Activated CD4-positive, alpha-beta T cell treated with anti-CD3 and anti-CD28 coated beads for 24 hours (primary cell): Measurements from ENCODE around the gene ABI1.
"Not testable (repeated sequence)": the region's sequence is repeated elsewhere in the genome, so short reads cannot be mapped to it uniquely, and the experiment has no call there.

Experiments used
- DNase-seq, 2 donors: peaks; one replicate each; pipeline ENCODE4 v3.0.0-alpha.2; 2020; ENCODE audit warnings: low read depth in 2 of 2

ABI1 gene

DNA sequence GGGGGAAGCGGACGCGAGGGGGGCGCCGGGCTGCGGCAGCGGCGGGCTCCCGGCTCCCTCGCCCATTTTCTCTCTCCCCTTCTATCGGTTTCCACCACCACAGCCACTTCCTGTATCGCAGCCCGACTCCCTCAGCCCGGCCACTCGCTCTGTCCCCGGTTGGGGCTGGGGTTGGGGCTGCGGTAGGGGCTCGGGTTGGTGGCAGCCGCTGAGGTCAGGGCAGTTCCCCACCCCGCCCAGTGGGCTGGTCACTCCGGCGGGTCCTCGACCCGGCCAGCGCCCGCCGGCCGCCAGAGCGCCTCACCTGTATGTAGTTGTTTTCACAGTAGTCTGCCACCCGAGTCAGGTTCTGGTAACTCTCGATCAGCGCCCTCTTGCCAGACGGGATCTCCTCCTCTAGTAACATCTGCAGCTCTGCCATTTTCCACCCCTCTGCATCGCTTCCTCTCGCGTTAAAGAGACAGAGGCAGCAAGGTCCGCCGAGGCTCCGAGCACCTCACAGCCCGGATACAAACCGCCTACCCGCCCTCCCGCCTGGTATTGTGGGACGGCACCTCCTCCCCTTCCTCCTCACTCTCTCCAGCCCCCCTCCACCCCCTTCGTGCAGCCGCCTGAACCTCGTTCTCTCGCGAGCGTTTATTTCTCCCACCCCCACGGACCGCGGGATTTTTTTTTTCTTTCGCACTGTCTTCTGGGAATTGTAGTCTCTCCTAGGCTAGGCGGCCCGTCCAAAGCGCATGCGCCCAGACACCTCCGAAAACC is at the start of gene ABI1:
ABI1 (minus strand) TSS at position 516 of the 762 bp plus-strand sequence; CDS start at position 421, 95 bp downstream.
- DNase-seq = peak; percentile 92 to 97

DNA sequence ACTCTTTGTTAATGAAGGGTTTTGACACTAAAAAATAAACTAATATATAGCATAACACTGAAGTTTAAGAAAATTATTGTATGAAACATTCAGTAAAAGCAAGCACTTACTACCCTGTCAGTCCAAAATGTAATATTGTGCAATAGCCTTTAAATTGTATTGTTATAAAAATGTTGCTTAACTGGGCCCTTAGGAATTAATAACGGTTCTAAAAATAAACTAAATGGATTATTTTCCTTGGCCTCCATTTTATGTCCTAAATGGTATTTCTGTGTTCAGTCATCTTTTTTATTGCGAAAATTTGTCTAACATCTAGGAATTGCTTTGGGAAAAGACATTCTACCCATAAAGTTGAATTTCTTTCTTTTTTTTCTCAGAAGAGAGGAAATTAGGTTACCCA is 49.0 kb upstream of the ABI1 start:
- no peak for DNase-seq

DNA sequence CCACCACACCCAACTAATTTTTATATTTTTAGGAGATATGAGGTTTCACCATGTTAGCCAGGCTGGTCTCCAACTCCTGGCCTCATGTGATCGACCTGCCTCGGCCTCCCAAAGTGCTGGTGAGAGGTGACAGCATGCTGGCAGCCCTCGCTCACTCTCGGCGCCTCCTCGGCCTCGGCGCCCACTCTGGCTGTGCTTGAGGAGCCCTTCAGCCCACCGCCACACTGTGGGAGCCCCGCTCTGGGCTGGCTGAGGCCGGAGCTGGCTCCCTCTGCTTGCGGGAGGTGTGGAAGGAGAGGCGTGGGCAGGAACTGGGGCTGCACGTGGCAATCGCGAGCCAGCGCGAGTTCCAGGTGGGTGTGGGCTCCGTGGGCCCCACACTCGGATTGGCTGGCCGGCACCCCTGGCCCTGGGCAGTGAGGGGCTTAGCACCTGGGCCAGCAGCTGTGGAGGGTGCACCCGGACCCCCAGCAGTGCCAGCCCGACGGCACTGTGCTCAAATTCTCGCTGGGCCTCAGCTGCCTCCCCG is 44.6 kb upstream of the ABI1 start:
- not testable (repeated sequence) for DNase-seq

DNA sequence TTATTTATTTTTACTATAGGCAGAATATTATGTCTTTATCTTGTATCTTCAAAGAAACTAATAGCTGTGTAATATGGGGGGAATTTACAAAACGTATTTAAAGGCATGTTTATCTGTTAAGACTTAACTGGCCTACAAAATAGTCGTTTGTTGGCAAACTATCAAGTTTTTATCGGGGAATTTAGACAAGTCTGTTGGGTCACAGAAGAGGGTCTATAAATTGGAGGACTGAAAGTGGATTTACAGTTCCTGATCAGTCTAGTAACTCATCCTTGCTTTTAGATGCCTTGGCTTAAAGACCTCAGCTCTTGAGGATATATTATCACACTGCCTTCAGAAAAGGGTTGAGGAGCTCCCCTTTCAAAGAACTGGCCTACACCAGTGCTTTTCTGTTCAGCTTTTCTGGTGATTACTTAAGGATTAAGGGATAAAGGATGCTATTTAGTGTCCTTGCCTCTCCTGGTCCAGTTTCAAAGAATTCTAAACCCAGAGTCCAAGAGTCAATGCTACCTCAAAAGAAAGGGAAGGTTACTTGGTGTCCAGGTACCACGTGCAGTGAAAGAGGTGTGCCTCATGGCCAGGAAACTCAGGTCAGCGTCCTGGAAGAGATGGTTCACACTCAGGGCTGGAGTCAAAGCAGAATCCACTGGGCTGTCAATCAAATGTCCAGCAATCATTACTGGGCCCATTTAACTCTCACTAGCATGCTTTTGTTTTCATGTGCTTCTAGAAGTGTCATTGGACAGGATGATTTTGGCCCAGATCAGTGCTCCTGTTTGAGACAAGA is 42.9 kb upstream of the ABI1 start:
- no peak for DNase-seq

DNA sequence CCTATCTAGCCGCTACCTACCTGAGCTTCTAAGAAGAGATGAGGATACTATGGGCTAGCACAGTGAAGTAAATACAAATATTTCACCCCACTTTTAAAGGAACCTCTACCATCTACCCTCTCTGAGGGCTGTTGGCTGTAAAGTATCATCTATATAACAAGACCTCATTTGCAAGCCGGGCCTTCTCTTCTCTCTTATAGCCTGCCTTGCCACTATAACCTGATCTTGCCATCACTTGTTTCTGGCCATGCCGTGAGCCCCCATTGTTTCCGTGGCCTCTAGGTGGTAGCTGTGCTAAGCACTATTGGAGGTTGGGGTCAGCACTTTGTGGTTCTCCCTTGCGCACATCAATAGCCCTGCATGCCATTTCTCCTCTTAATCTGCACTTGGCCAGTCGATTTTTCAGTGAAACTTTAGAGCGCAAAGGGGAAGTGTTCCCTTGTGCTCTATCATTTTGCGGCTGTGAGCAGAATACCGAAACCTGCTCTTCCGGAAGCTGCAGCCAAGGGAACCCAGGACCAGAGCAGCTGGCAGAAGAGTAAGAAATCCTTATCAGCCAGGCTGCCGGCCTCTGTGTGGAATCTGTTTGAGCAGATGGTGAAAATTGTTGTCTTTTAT is 31.7 kb upstream of the ABI1 start:
- not testable (repeated sequence) for DNase-seq

DNA sequence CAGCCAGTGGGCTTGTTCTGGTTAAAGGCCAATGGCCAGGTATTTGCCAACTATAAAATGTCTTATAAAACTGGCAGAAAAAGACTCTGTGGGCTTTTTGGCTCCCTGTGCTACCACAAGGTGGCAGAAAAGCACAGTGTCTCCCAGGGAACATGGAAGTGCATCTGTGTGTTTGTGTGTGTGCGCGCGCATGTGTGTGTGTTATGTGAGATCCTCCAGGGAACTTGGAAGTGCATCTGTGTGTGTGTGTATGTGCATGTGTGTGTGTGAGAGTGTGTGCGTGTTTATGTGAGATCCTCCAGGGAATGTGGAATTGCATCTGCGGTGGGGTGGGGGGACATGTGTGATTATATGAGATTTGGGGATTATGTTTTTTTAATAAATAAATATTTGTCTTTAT is 30.2 kb upstream of the ABI1 start:
- peak; percentile 2 to 34 for DNase-seq

DNA sequence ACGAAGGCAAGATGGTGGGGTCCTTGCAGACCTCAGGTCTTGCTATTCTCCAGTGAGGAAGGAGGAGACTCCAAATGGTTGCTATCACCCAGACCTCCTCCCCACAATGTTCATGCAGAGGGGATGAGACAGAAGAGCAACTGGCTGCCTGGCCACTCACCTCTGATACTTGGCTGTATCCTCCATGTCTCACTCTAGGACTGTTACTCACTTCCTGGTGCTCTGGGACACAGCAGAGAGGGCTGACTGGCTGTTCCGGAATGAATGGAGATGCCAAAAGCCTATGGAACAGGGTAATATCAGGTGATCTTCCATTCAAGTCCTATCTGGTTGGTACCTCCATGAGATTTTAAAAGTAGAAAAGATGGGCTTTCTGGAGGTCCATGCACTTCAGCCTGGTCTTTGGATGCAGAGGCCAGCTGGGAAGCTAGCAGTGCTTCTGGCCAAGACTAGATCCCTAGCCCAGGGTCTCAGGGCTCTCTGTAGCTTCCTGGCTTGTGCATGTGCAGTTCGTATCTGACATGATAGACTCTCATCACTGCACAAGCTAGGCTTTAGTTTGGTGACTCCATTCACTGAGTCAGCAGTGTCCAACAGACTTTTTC is 27.0 kb upstream of the ABI1 start:
- no peak for DNase-seq

DNA sequence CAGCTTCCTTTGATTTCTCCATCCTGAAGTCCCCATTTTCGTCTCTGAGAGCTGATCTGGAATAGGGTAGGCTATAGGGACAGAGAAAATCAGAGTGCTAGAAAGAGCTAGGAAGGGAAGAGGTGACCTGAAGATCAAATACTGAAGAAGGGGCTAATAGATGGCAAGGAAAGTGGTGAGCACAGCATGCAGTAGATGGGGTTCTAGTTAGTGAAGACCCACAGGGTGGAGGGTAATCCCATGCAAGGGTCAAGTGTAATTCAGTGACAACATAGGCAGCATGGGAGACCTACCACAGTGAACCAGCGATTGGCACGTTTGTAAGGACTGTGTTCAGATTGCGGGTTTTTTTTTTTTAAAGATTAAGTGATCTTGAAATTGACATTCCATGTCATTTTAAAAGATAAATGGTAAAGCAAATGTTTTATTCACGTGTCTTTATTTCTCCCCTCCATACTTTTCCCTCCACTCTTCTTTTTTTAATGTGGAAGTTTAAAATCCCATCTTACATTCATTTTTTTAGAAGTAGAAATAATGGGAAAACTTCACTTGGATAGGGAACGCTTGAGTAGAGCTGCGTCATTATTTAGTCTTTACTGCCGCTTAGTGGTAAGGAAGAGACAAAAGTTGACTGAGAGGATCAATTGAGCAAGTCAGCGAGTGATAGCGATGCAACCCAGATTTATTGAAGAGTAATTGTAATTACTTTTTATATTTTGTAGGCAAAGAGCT is 21.0 kb upstream of the ABI1 start:
- DNase-seq = no peak

DNA sequence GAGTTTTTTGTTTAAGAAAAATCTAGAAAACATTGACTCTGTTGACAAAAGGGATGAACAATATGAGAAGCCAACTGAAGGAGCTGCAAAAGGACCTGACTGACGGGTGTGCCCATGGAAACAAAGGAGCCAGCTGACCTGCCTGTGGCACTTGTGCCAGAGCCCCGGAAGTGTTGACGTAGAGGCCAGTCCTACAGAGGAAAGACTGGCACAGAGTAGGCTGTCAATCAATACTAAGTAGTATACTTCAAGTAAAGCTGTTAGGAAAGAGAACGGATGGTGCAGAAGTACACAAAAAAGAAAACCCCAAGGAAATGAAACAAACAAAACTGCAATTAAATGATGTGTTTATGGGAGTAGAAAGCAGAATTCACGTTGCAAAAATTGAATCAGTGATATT is 19.0 kb upstream of the ABI1 start:
- no peak for DNase-seq

DNA sequence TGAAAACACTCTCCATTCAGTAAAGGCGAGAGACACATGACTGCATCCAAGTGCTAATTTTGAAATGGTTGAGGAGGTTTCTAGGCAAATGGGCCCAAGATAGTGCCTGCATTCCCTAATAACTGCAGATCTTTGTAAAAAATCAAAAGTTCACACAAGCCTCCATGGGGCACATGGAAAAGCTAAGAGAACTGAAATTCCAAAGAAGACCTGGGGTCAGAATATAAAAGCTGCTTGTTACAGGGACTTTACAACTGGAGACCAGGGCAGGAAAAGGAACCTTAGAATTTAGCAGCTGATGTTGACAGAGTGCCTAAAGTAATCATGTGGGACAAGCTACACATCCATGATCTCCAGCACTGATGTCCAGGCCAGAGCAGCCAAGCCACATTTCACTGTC is 10.0 kb upstream of the ABI1 start:
- no peak for DNase-seq

DNA sequence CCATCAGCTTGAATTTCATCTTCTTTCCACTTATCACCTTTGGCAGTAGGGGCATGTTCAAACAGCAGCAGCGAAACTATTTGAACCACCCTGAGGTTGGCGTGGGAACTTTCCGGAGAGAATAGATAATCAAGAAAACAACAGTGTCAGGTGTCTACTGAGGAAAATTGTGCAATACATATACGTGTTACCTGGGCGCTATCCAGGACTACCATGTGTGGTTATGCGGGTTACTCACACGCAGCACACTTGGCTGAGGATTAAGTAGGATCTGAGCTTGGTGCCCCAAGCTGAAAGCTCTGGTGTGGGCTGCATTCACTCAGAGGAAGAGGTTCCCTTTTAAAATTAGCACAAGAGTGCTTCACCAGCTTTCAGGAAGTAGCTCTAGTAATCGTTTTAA is 8.8 kb upstream of the ABI1 start:
- DNase-seq = no peak

DNA sequence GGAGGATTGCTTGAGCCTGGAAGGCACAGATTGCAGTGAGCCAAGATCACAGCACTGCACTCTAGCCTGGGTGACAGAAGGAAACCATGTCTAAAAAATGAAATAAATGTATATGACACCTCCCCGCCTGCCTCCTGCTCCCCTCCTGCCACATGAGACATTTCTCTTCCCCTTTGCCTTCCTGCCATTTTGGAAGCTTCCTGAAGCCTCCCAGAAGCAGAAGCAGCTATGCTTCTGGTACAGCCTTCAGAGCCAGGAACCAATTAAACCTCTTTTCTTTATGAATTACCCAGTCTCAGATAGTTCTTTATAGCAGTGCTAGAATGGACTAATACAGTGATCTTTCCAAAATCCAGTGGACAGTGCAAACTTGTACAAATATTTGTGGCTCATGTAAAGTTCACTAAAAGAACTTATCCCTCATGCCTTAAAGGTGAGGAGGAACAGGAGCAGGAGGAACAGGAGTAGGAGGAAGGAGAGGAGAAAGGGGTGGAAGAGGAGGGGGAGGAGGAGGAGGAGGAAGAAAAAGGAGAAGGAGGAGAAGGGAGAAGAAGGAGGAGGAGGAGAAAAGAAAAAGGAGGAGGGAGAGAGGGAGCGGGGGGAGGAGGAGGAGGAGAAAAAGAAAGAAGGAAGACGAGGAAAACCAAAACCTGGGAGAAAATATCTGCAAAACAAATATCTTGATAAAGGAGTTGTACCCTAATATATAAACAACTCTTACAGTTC is 2.8 kb upstream of the ABI1 start:
- DNase-seq = no peak

DNA sequence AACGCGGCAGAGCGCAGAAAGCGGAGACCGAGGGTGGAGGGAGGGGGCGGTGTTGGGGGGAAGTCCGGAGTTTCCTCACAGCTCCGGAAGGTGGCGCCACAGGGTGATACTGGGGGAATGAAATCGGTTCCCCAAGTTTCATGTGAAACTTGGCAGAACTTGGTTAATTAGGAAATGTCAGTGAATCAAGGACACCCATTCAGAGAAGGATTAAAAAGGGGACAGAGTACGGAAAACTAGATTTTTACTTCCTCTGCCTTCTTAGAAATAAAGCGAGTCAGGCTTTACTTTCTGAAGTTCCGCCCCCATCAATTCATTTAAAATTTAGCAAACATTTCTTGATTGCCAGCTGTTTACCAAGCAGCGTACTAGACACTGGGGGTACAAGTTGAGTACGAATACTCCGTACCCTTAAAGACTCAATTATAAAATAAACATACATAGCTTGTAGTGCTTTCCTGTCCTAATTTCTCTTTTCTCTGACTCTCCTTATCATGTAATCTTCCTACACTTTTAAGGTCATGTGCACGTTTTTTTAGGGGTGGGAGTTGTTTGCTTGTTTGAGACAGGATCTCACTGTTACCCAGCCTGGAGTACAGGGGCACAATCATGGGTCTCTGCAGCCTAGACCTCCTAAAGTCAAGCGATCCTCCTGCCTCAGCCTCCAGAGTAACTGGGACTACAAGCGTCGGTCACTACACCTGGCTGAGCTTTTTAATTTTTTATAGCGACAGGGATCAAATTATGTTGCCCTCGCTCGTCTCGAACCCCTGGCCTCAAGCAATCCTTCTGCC is 644 bp upstream of the ABI1 start:
- DNase-seq = peak in 1 of 2 donors; percentile 96

DNA sequence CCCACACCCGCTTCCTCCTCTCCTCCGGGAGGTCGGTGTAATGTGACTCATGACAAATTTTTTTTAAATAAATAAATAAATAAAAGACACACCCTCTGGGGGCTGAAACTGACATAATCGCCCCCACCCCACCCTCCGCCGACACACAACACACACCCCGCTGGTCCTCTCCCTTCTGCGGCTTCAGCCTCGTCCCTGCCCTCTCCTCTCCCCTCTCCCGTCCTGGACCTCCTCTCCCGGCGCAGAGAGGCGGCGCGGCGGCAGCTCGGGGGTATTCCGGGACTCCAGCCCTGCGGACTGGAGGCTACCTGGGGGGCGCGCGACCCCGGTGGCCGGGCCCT is 686 bp downstream of the ABI1 start:
- peak in 1 of 2 donors; percentile 11 for DNase-seq

DNA sequence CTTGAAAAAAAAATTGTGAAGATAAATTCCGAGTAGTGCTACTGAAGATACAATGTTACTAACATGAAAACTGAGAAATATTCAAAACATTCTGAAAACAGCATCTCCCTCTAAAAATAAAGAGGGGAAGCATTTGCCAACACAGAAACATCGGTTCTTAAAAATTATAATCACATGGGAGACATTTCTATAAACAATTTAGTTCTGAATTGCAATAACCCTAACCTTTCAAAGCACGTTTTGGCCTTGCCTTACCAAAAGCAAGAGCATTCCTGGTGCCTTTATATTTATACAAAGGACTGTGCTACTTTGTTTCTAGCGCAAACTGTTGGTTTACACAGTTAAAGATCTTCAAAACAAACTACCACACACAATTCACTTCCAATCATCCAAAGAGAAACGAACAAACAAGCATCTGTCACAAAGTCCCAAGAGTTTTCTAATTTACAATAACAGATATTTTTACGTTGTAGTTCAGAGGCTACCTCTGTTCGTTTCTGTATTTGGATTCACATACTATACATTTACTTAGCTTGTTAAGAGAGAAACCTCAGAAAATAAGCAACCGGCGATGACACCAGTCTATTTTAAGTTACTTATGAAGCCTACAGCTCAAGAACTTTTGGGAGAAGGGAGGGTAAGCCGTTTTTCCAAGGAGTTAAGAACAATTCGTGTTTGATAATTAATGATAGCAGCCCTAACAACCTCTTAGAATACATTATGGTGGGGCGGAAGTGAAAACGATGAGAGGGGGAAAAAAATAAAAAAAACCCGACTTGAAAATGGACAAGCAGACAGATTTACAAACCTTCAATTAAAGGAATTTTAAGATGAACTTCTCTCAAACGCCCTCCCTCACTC is 1.3 kb downstream of the ABI1 start:
- DNase-seq = peak in 1 of 2 donors; percentile 18

DNA sequence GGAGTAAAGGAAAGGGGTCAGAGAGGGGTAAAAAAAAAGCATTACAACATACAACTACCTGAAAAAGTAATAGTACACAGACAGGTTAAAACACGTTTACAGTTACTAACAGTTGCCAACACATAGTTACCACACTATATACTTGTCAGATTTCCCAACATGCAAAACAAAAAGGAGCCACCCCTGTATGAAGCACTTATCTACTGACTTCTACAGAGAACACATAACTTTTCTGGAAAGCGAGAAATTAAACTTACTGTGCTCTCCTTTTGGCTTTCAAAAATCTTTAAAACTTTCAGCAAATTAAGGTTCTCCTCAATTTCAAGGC is 2.1 kb downstream of the ABI1 start:
- no peak for DNase-seq

DNA sequence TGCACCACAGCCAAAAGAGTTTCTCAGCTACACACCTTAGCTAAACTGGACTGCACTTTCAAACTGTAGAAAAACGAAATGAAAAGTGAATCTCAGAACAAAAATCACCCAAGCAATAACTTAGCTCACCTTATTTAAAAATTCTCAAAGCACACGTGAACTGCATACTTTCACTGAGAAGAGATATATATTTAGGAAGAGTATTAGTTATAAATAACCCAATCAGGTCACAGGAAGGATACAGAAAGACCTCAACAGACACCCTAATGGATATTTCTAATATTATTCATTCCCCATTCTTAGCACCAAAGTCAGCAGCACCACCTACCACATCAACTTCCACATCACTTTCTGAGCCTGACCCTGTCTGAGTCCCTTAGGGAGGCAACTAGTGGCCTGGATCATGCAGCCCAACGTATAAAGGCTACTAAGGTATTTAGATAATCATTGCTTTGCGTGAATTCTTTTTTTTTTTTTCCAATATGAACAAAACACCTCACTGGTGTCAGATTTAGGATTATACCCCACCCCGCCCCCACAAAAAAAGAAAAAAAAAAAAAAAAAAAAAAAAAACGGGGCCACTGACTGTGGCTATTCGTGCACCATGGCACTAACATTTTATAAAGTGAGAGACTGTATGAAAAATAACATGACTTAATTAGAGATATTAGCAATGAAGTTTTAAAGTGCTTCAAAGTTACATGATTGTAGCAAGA is 2.6 kb downstream of the ABI1 start:
- DNase-seq = no peak

DNA sequence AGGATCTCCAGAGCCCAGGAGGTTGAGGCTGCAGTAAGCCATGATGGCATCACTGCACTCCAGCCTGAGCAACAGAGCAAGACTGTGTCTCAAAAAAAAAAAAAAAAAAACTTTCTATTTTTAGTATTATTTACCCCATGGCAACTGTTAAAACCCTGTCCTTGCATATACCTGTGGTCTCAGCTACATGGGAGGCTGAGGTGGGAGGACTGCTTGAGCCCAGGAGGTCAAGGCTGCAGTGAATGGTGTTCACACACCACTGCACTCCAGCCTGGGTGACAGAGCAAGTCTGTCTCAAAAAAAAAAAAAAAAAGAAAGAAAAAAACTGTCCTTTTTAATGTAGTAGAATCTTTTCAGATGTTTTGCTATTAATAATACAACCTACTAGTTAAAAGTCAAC is 3.2 kb downstream of the ABI1 start:
- not testable (repeated sequence) for DNase-seq
